GM21360 (cell line): ENCODE results near the gene RRP1.

Experiments
- ATAC-seq: cut with Tn5 transposase; IDR thresholded peaks from one replicate; pipeline ENCODE4 v1.9.1; 2021; ENCODE audit warnings: mild to moderate bottlenecking, moderate library complexity; ENCODE audit not compliant: unreplicated experiment

RRP1 gene, protein sequence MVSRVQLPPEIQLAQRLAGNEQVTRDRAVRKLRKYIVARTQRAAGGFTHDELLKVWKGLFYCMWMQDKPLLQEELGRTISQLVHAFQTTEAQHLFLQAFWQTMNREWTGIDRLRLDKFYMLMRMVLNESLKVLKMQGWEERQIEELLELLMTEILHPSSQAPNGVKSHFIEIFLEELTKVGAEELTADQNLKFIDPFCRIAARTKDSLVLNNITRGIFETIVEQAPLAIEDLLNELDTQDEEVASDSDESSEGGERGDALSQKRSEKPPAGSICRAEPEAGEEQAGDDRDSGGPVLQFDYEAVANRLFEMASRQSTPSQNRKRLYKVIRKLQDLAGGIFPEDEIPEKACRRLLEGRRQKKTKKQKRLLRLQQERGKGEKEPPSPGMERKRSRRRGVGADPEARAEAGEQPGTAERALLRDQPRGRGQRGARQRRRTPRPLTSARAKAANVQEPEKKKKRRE

GRCh38 chr21:43789276-43790009, at the start of gene RRP1:
Gene RRP1 (plus strand): TSS chr21:43789577. CDS start chr21:43789630, 53 bp downstream.
- ATAC-seq, result peak; percentile 73

GRCh38 chr21:43739621-43740435, 49.5 kb upstream of the RRP1 start:
- no peak for ATAC-seq

GRCh38 chr21:43740497-43741156, 48.8 kb upstream of the RRP1 start:
- ATAC-seq, result no peak

DNA sequence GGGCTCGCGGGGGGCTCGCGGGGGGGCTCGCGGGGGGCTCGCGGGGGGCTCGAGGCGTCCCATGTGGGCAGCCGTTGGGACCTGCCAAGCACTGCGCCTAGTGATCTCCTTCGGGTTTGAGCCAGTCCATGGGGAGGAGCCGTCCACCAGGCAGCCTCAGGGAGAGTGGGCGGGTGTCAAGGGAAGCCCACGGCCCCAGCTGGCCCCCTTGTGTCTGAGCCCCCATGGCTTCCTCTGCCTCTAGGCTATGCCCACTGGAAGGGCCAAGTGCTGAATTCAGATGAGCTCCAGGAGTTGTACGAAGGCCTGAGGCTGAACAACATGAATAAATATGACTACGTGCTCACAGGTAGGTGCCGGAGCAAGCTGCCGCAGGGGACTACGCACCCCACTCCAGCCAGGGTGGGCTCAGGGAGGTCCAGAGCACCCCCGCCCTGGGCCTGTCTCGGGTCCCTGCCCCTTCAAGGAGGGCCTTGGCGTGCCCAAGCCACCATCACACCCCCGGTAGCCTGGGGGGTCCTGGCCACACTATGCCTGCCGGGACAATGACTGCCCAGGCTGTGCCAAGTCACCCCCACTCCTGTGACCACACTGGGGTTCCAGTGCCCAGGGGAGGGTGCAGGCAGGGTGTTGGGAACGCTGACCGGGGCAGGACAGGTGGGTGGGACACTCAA, 47.8 kb upstream of the RRP1 start:
- no peak for ATAC-seq

DNA sequence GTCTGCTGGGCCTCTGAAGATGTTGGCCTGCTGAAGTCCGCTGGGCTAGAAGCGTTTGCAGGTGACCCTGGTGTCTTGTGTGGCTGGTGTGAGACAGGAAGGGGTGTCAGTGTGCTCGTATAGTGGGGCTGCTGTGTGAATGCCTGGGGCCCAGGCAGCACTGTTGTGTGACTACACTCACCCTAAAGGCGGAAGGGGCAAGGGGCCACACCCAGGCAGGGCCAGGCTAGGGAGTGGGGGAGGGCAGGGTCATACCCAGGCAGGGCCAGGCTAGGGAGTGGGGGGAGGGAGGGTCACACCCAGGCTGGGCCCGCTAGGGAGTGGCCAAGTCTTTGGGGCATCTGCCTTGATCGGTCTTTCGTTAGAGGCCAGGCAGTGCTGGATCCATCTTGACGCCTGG, 45.4 kb upstream of the RRP1 start:
- ATAC-seq, result no peak

GRCh38 chr21:43744725-43745124, 44.7 kb upstream of the RRP1 start:
- ATAC-seq, result no peak

- no peak for ATAC-seq
Measured at GRCh38 chr21:43745772-43746517, 43.4 kb upstream of the RRP1 start.

DNA sequence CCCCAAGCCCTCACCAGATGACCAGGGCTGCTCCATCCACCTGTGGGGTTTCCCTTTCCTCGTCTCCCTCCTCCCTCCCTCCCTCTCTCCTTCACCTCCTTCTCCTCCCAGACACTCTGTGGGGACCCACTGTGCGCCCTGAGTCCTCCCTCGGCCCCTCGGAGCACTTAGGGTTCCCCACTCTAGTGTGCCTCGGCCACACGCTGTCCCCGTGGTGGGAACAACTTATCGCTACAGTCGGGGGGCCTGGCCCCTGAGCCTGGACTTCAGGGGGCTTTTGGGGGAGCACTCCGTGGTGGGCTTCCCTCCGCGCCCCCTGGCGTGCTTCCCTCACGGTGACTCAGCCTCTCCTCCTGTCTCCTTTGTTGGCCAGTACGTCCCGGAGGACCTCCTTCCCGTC, 40.8 kb upstream of the RRP1 start:
- no peak for ATAC-seq

GRCh38 chr21:43749651-43750262, 39.6 kb upstream of the RRP1 start:
- ATAC-seq, result no peak

GRCh38 chr21:43750339-43751033, 38.9 kb upstream of the RRP1 start:
- ATAC-seq, result no peak

DNA sequence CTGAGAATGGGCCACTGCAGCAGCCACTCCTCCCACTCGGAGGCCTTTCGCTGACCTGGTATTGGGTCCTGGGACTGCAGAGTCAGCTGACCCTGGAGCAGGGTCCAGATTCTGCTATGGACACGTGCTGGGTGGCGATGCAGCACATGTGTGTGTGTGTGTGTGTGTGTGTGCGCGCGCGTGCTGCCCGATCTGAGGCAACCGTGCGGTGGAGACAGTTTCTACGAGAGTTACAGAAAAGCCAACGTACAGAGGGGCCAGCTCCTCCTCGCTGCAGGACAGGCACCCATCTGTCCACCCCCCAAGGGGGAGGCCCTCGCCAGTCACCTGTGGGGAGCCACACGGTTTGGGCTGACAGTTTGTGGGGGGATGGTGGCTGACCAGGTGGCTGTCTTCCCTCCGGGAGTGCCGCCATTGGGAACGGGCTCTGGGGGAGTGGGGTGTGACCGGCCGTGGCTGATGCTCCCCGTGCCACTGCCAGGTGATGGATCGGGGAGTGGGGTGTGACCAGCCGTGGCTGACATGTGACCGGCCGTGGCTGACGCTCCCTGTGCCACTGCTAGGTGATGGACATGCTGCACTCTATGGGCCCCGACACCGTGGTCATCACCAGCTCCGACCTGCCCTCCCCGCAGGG, 37.3 kb upstream of the RRP1 start:
- ATAC-seq, result no peak

DNA sequence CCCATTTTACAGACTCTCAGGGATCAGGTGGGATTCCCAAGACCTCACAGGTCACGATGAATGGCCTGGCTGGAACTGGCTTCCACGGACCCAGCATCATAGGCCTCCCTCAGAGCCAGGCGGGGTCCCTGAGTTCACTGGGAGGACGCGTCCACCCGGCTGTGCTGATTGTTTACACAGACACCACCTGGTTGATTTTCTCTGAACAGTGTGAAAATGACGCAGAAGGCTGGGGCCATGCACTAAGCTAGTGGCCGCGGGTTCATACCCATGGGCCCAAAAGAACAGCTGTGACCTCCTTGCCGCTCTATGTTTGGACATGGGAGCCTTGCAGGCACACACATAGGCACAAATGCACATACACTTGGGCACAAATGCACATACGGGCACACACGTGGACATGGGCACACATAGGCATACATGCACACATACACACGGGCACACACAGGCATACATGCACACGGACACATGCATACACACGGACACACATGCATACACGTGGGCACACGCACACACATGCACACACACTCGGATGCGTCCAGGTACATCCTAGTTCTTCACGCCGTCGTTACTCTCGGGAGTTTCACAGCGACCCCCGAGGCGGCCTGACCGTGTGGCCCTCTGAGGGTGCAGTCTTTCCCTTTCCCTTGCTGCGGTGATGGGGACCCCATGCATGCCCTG, 36.5 kb upstream of the RRP1 start:
- ATAC-seq, result no peak

- no peak for ATAC-seq
Measured at GRCh38 chr21:43753439-43753799, 36.0 kb upstream of the RRP1 start.

GRCh38 chr21:43754948-43755781, 34.2 kb upstream of the RRP1 start:
- ATAC-seq, result no peak

DNA sequence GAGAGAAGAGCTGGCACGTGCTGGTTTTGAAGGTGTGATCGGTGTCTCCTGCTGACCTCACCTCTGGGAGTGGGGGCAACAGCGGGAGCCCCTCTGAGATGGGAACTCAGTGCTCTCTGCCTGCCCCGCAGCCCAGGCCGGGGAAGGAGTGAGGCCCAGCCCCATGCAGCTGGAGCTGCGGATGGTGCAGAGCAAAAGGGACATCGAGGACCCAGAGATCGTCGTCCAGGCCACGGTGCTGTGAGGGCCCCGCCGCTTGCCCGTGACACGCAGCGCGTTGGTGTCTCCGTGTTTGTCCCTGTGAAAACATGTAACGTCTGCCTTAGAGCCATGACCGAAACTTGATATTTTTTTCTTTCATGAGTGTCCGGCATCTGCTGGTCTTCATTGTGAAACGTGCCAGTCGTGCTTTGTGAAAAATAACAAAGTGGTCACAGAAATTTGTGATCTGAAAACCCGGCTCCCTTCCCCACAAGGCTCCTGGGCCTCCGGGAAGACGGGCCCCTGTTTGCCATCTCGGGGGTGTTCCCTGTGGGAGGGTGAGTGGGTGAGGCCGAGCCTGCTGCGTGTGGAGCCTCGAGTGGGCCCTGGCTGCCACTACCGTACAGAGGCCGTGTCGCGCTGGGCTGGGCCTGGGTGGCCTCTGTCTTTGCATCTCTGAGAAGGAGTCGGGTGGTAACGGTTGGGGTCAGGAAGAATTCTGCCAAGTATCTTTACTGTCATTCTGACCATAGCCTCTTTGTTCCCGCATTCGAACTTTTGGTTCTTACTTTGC, 33.4 kb upstream of the RRP1 start:
- no peak for ATAC-seq

DNA sequence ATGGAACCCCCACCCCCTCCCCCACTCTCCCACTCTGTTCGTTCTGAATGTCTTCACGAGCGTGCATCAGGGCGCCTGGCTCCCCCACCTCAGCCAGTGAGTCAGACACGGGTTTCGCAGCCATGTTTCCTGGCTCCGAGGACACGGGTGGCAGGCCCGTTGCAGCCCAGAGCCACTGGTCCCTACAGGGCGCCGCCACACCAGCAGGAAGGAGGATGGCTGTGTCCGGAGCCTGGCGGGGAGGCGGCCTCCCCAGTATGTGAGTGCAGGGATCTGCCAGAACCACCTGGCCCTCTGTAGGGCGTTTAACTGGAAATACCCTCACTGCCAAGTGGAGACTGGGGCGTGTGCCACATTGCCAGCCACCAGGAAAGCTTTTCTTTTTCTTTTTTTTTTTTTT, 31.8 kb upstream of the RRP1 start:
- ATAC-seq, result no peak
